GM23338 (cell line): Measurements from ENCODE around the gene GPNMB. TPM values are rescaled to one million over a fixed set of nuclear protein-coding genes. Genes with fewer than 3 reads are reported as not detected.

ENCODE experiments used
- ATAC-seq: fragments of 200-7000 bp; cut with Tn5 transposase; 3 replicates; pipeline ENCODE4 v1.9.1; 2020
- DNase-seq: peaks from one replicate; pipeline ENCODE4 v3.0.0-alpha.2; 2015; ENCODE audit warnings: low spot score
- H2AFZ ChIP-seq: fragments of 200-600 bp; sonication (generic); 2 replicates; pipeline ENCODE4 v1.8.0; 2016; ENCODE audit warnings: antibody characterized with exemption, mild to moderate bottlenecking, moderate library complexity
- H3F3A ChIP-seq: fragments of 200-600 bp; sonication (generic); replicated peaks from 2 replicates; pipeline ENCODE4 v1.8.0; 2017; ENCODE audit warnings: antibody characterized with exemption, mixed run types, low read depth
- H3K27ac ChIP-seq: fragments of 200-600 bp; sonication (generic); 2 replicates; pipeline ENCODE4 v1.6.1; 2016; ENCODE audit warnings: low read depth
- H3K27me3 ChIP-seq: fragments of 200-600 bp; sonication (generic); 2 replicates; pipeline ENCODE4 v1.8.0; 2016; ENCODE audit warnings: mild to moderate bottlenecking, mixed run types, moderate library complexity; ENCODE audit not compliant: insufficient read depth
- H3K36me3 ChIP-seq: fragments of 200-600 bp; sonication (generic); 2 replicates; pipeline ENCODE4 v1.8.0; 2016; ENCODE audit warnings: mild to moderate bottlenecking; ENCODE audit not compliant: insufficient read depth
- H3K4me1 ChIP-seq: fragments of 200-600 bp; sonication (generic); 2 replicates; pipeline ENCODE4 v1.8.0; 2016; ENCODE audit warnings: mild to moderate bottlenecking, moderate library complexity; ENCODE audit not compliant: insufficient read depth
- H3K4me2 ChIP-seq: fragments of 200-600 bp; sonication (generic); 2 replicates; pipeline ENCODE4 v1.7.1; 2017; ENCODE audit warnings: mixed run types
- H3K4me3 ChIP-seq: fragments of 200-600 bp; sonication (generic); 2 replicates; pipeline ENCODE4 v1.6.1; 2016; ENCODE audit warnings: mixed run types
- H3K79me2 ChIP-seq: fragments of 200-600 bp; sonication (generic); replicated peaks from 2 replicates; pipeline ENCODE4 v1.8.0; 2017; ENCODE audit warnings: mild to moderate bottlenecking; ENCODE audit not compliant: insufficient read depth
- H3K9me2 ChIP-seq: fragments of 200-600 bp; sonication (generic); 2 replicates; pipeline ENCODE4 v1.8.0; 2017; ENCODE audit not compliant: insufficient read depth
- H4K20me1 ChIP-seq: fragments of 200-600 bp; sonication (generic); replicated peaks from 2 replicates; pipeline ENCODE4 v1.8.0; 2017; ENCODE audit warnings: mild to moderate bottlenecking; ENCODE audit not compliant: insufficient read depth
- H3K27ac Mint-ChIP-seq: 2 replicates; pipeline ENCODE4 v1.8.0; 2020; ENCODE audit warnings: inconsistent platforms, mild to moderate bottlenecking, moderate library complexity, mixed read lengths
- H3K27me3 Mint-ChIP-seq: 3 replicates; pipeline ENCODE4 v1.8.0; 2022; ENCODE audit warnings: low read depth, mild to moderate bottlenecking, moderate library complexity, mixed read lengths, inconsistent platforms; ENCODE audit not compliant: insufficient read depth, poor library complexity
- H3K36me3 Mint-ChIP-seq: 3 replicates; pipeline ENCODE4 v1.8.0; 2021; ENCODE audit warnings: low read depth, mild to moderate bottlenecking, inconsistent platforms, moderate library complexity, mixed read lengths
- H3K4me1 Mint-ChIP-seq: 3 replicates; pipeline ENCODE4 v1.8.0; 2020; ENCODE audit warnings: mild to moderate bottlenecking, inconsistent platforms, mixed read lengths
- H3K4me3 Mint-ChIP-seq: 3 replicates; pipeline ENCODE4 v1.8.0; 2021; ENCODE audit warnings: moderate library complexity, mild to moderate bottlenecking, inconsistent platforms, mixed read lengths
- H3K9me3 Mint-ChIP-seq: 3 replicates; pipeline ENCODE4 v1.8.0; 2020; ENCODE audit warnings: moderate library complexity, mild to moderate bottlenecking, inconsistent platforms, mixed read lengths
- CREB1 ChIP-seq: fragments of 250-450 bp; sonication (Bioruptor Pico); IDR thresholded peaks from 2 replicates; pipeline ENCODE4 v1.5.0; 2020; ENCODE audit warnings: low read depth, mild to moderate bottlenecking, moderate library complexity
- CTCF ChIP-seq, 2 experiments: fragments of 200-600 bp in 1 of 2; sonication (generic) in 1 of 2; conservative IDR thresholded peaks; 2 replicates each; pipeline versions ENCODE4 v1.5.1 to v1.6.1; 2016 to 2017; ENCODE audit warnings: antibody characterized with exemption in 2 of 2, low read depth in 2 of 2, mild to moderate bottlenecking in 2 of 2, moderate library complexity in 1 of 2
- ETS1 ChIP-seq: IDR thresholded peaks from 2 replicates; pipeline ENCODE4 v1.6.1; 2016; ENCODE audit warnings: antibody characterized with exemption
- EZH2 ChIP-seq: fragments of 200-600 bp; sonication (generic); IDR thresholded peaks from one replicate; pipeline ENCODE4 v1.8.0; 2017; ENCODE audit warnings: antibody characterized with exemption, mild to moderate bottlenecking, low read depth; ENCODE audit not compliant: unreplicated experiment
- EZH2phosphoT487 ChIP-seq: fragments of 200-600 bp; sonication (generic); IDR thresholded peaks from one replicate; pipeline ENCODE4 v1.8.1; 2018; ENCODE audit warnings: antibody characterized with exemption; ENCODE audit not compliant: unreplicated experiment
- JUNB ChIP-seq: IDR thresholded peaks from one replicate; pipeline ENCODE4 v1.6.1; 2016; ENCODE audit warnings: antibody characterized with exemption; ENCODE audit not compliant: unreplicated experiment
- NANOG ChIP-seq: IDR thresholded peaks from 2 replicates; pipeline ENCODE4 v1.6.1; 2016; ENCODE audit warnings: antibody characterized with exemption, borderline replicate concordance
- REST ChIP-seq: IDR thresholded peaks from one replicate; pipeline ENCODE4 v1.6.1; 2018; ENCODE audit warnings: antibody characterized with exemption; ENCODE audit not compliant: unreplicated experiment
- ZNF114 ChIP-seq: fragments of 250-450 bp; sonication (Bioruptor Pico); IDR thresholded peaks from 2 replicates; pipeline ENCODE4 v1.5.0; 2020; ENCODE audit warnings: mild to moderate bottlenecking, moderate library complexity
- polyA plus RNA-seq: library from polyadenylated mRNA; unstranded; fragments of >200 nt; fragmentation: Nextera tagmentation; extraction: Ambion mirVana; gene quantifications from 2 replicates; pipeline ENCODE4 v1.2.1, GENCODE V29; 2016
- total RNA-seq: library from RNA; depleted of rRNA; stranded (reverse); fragments of >200 nt; shearing (Covaris generic); gene quantifications from 2 replicates; pipeline ENCODE4 v1.2.3, GENCODE V29; 2014

Gene GPNMB
- total and polyA plus RNA-seq, 2 experiments from 2014 or later, result 0.76 to 1.2 TPM

- TF ChIP-seq REST (no peak), CTCF (conservative IDR thresholded peaks at IDR 0.05; ENCODE audit: low read depth in 2 of 2) (no peak)
Observed at GRCh38 chr7:23242321-23242720, 4.3 kb upstream of the GPNMB start (continued).

GRCh38 chr7:23242935-23243334, 3.6 kb upstream of the GPNMB start:
- H3K27ac ChIP-seq, result no peak overlapping the region
- no peak overlapping the region for H3K4me3 ChIP-seq
- ATAC-seq (no peak), DNase-seq (no peak)
- peaks cover 8% of the 10 kb centered on the region for H3K4me1 Mint-ChIP-seq
- H3K4me2 ChIP-seq, result no peak overlapping the region
- TF ChIP-seq JUNB (no peak), CREB1 (CRISPR knock-in tag) (no peak), EZH2 (no peak), ETS1 (no peak), ZNF114 (no peak), EZH2phosphoT487 (no peak), NANOG (no peak)
- peaks cover 13% of the 10 kb centered on the region for H3K4me1 ChIP-seq
- H3K27me3 ChIP-seq, result peaks cover 13% of the 10 kb centered on the region
- no peaks in the 10 kb centered on the region for H4K20me1 ChIP-seq
- H3K27me3 Mint-ChIP-seq, result peaks cover under 1% of the 10 kb centered on the region
- H3K36me3 ChIP-seq, result no peaks in the 10 kb centered on the region
- peaks cover 7% of the 10 kb centered on the region; the same call in 1 of the 2 replicates for H3F3A ChIP-seq
- H2AFZ ChIP-seq, result peak overlapping the region; percentile 1; the same call in 1 of the 2 replicates
- H3K79me2 ChIP-seq, result no peaks in the 10 kb centered on the region
- H3K9me3 Mint-ChIP-seq, result no peaks in the 10 kb centered on the region
- H3K4me3 Mint-ChIP-seq, result no peak overlapping the region
- no peaks in the 10 kb centered on the region for H3K36me3 Mint-ChIP-seq
- H3K27ac Mint-ChIP-seq, result no peak overlapping the region
- no peaks in the 10 kb centered on the region for H3K9me2 ChIP-seq
